Upper lobe of right lung (tissue), 1 donor: ENCODE measurements around the gene SAMD4A. TPM values are rescaled to one million over a fixed set of nuclear protein-coding genes. Genes with fewer than 3 reads are reported as not detected.
A peak's percentile ranks its signal among the peaks of the same experiment; 100 is the strongest.

ENCODE experiments used
- ATAC-seq: fragments of 200-7000 bp; cut with Tn5 transposase; one replicate; pipeline ENCODE4 v1.9.1; 2020; ENCODE audit warnings: mild to moderate bottlenecking, moderate library complexity
- DNase-seq: peaks from one replicate; pipeline ENCODE4 v3.0.0-alpha.2; 2020
- H3K27ac ChIP-seq: fragments of 200-600 bp; one replicate; pipeline ENCODE4 v1.8.0; 2022
- H3K27me3 ChIP-seq: fragments of 200-600 bp; one replicate; pipeline ENCODE4 v1.8.0; 2022; ENCODE audit warnings: mild to moderate bottlenecking
- H3K36me3 ChIP-seq: fragments of 200-600 bp; one replicate; pipeline ENCODE4 v1.8.0; 2022
- H3K4me1 ChIP-seq: fragments of 200-600 bp; one replicate; pipeline ENCODE4 v1.8.0; 2022
- H3K4me3 ChIP-seq: fragments of 200-600 bp; one replicate; pipeline ENCODE4 v1.8.0; 2022; ENCODE audit warnings: mild to moderate bottlenecking
- H3K9me3 ChIP-seq: fragments of 200-600 bp; one replicate; pipeline ENCODE4 v1.8.0; 2022
- CTCF ChIP-seq: fragments of 200-600 bp; IDR thresholded peaks from one replicate; pipeline ENCODE4 v1.8.0; 2022; ENCODE audit warnings: antibody characterized with exemption
- intact Hi-C: fragments of 100-400 bp; cut with DNase I; formaldehyde crosslinking; loops from one replicate; pipeline ENCODE4 v1.11.0; 2022
- total RNA-seq: library from RNA; stranded (reverse); fragmentation: NEBNext Ultra II Directional; extraction: Animal tissue kit (Norgen Biotek cat#: 25700); gene quantifications from one replicate; pipeline ENCODE4 v1.2.1, GENCODE V29; 2021
- donor health status: DM: no; HTN: yes; CAD: no; lungs with severe emphysema.

SAMD4A gene
- total RNA-seq, 1 donor from 2014 or later, result 39.1 TPM

GRCh38 chr14:54682578-54682977, 115.7 kb downstream of the SAMD4A start:
- Histone ChIP-seq H3K4me1 (peaks cover 30% of the 10 kb centered on the region), H3K27ac (no peak overlapping the region), H3K9me3 (no peaks in the 10 kb centered on the region), H3K4me3 (no peak overlapping the region), H3K36me3 (no peaks in the 10 kb centered on the region), H3K27me3 (no peaks in the 10 kb centered on the region)
- no peak for DNase-seq
- TF ChIP-seq CTCF, result no peak
- intact Hi-C loops, result no loop called here
- ATAC-seq, result no peak

- TF ChIP-seq CTCF, result no peak
- Histone ChIP-seq H3K4me3 (no peak overlapping the region), H3K27me3 (no peaks in the 10 kb centered on the region), H3K36me3 (no peaks in the 10 kb centered on the region), H3K27ac (no peak overlapping the region), H3K9me3 (no peaks in the 10 kb centered on the region), H3K4me1 (peaks cover 32% of the 10 kb centered on the region)
- ATAC-seq (peak; percentile 42), DNase-seq (no peak)
- intact Hi-C loops, result no loop called here
These were observed 117.2 kb downstream of the SAMD4A start for GRCh38 chr14:54683882-54684794.

- no peaks in the 10 kb centered on the region for H3K36me3 ChIP-seq
- no peaks in the 10 kb centered on the region for H3K27me3 ChIP-seq
- TF ChIP-seq CTCF, result no peak
- peak overlapping the region; percentile 65 for H3K27ac ChIP-seq
- intact Hi-C loops, result no loop called here
- ATAC-seq (no peak), DNase-seq (no peak)
- no peaks in the 10 kb centered on the region for H3K9me3 ChIP-seq
- H3K4me1 ChIP-seq, result peaks cover 32% of the 10 kb centered on the region
- H3K4me3 ChIP-seq, result no peak overlapping the region
These were observed 118.4 kb downstream of the SAMD4A start for GRCh38 chr14:54685286-54685845.

GRCh38 chr14:54686219-54686870, 119.4 kb downstream of the SAMD4A start:
- intact Hi-C loops, result no loop called here
- DNase-seq, result no peak
- Histone ChIP-seq H3K36me3 (no peaks in the 10 kb centered on the region), H3K4me1 (peaks cover 37% of the 10 kb centered on the region), H3K27ac (peak overlapping the region; percentile 65), H3K4me3 (no peak overlapping the region), H3K9me3 (no peaks in the 10 kb centered on the region), H3K27me3 (no peaks in the 10 kb centered on the region)
- TF ChIP-seq CTCF, result no peak
- ATAC-seq, result no peak

- DNase-seq (no peak), ATAC-seq (no peak)
- H3K27me3 ChIP-seq, result no peaks in the 10 kb centered on the region
- H3K4me3 ChIP-seq, result no peak overlapping the region
- intact Hi-C loops, result no loop called here
- H3K4me1 ChIP-seq, result peaks cover 45% of the 10 kb centered on the region
- H3K27ac ChIP-seq, result peak overlapping the region; percentile 65
- no peaks in the 10 kb centered on the region for H3K36me3 ChIP-seq
- H3K9me3 ChIP-seq, result no peaks in the 10 kb centered on the region
- no peak for TF ChIP-seq CTCF
These were observed 120.2 kb downstream of the SAMD4A start for GRCh38 chr14:54686871-54687749.
